Measurements from ENCODE around the gene TOLLIP. TPM values are rescaled to one million over a fixed set of nuclear protein-coding genes. Genes with fewer than 3 reads are reported as not detected.

Gene TOLLIP
- total and polyA plus RNA-seq, 9 of the 15 experiments (the other 6 are each of a cell fraction or from before 2014, with no cell fraction given), result 0.23 to 22.8 (median 7.1) TPM

DNA sequence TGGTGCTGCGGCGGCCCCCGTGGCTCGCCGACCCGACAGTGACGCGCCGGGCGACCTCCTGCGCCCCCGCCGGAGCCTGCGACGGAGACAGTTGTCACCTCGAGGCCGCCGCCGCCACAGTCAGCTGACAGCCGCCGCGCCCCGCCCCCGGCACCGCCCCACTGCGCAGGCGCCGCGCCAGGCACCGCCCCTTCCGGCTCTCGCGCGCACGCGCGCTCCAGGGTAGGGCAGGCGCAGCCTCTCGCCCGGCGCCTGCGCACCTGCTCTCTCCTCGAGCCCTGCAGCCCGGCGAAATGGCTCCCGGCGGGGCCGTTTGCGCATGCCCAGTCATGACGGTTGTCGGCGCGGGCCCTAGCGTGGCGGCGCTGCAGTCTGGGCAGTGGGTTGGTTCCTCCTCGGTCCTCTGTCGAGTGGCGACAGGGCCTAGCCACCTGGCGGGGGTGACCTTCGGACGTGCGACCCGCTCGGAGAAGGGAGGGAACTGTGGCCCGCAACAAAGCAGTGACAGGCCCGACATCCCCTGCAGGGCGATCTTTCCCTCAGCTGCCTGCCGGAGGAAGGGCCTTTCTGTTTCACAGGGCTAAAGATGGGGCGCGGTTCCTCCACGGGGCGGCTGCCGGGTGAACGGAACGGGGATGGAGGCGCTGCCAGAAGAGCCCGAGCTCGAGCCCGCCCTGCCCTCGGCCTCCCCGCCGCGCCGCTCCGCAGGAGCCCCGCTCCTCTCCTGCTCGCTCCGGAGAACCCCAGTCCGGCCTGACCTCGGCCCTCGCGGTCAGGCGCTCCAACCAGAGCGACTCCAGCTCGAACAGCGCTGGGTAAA is at the start of gene TOLLIP (continued):
- TF ChIP-seq SIX5 (IDR thresholded peaks at IDR 0.05; ENCODE audit: borderline replicate concordance in 1 of 2, insufficient read depth in 1 of 2, low read depth in 1 of 2, low read length in 2 of 2) (no peak), ZKSCAN1 (IDR thresholded peaks at IDR 0.05; ENCODE audit: low read depth, low read length) (0 out of 2 replicates have a peak, but pooled peaks have one; percentile 19), CREB1 (IDR thresholded peaks at IDR 0.05) (no peak; the same call in 1 of the 2 replicates), CREB1 (CRISPR knock-in tag; IDR thresholded peaks at IDR 0.05) (peak; percentile 72), YBX1 (IDR thresholded peaks at IDR 0.05) (no peak), ZNF780A (CRISPR knock-in tag; IDR thresholded peaks at IDR 0.05) (no peak), SIRT6 (IDR thresholded peaks at IDR 0.05; ENCODE audit: low read depth, low read length) (no peak), TRIM28 (IDR thresholded peaks at IDR 0.05) (no peak), TCF7L2 (IDR thresholded peaks at IDR 0.05; ENCODE audit: low read depth, low read length) (no peak), GATA2 (CRISPR knock-in tag; IDR thresholded peaks at IDR 0.05) (no peak), HMGN3 (IDR thresholded peaks at IDR 0.05; ENCODE audit: borderline replicate concordance, extremely low read depth, insufficient read length, low read depth, low read length) (no peak), CREBBP (IDR thresholded peaks at IDR 0.05; ENCODE audit: low read depth, low read length) (no peak), ZNF184 (CRISPR knock-in tag; IDR thresholded peaks at IDR 0.05) (no peak), SRSF9 (IDR thresholded peaks at IDR 0.05; ENCODE audit: borderline replicate concordance, low read depth, low read length) (no peak), ESRRA (IDR thresholded peaks at IDR 0.05; ENCODE audit: borderline replicate concordance, low read depth) (peak; percentile 66; the same call in 1 of the 2 replicates), SP1 (CRISPR knock-in tag; IDR thresholded peaks at IDR 0.05) (no peak; the same call in 1 of the 2 replicates), WHSC1 (IDR thresholded peaks at IDR 0.05; ENCODE audit: low read length) (no peak), CSDE1 (IDR thresholded peaks at IDR 0.05) (no peak), RHOXF2B (CRISPR knock-in tag; conservative IDR thresholded peaks at IDR 0.05) (0 out of 2 replicates have a peak, but pooled peaks have one; percentile 31), IRF2 (CRISPR knock-in tag; IDR thresholded peaks at IDR 0.05) (no peak)
- TF ChIP-seq, protein P1, sequence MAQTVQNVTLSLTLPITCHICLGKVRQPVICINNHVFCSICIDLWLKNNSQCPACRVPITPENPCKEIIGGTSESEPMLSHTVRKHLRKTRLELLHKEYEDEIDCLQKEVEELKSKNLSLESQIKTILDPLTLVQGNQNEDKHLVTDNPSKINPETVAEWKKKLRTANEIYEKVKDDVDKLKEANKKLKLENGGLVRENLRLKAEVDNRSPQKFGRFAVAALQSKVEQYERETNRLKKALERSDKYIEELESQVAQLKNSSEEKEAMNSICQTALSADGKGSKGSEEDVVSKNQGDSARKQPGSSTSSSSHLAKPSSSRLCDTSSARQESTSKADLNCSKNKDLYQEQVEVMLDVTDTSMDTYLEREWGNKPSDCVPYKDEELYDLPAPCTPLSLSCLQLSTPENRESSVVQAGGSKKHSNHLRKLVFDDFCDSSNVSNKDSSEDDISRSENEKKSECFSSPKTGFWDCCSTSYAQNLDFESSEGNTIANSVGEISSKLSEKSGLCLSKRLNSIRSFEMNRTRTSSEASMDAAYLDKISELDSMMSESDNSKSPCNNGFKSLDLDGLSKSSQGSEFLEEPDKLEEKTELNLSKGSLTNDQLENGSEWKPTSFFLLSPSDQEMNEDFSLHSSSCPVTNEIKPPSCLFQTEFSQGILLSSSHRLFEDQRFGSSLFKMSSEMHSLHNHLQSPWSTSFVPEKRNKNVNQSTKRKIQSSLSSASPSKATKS (CRISPR knock-in tag; IDR thresholded peaks at IDR 0.05), result no peak
- TF ChIP-seq, protein P2, sequence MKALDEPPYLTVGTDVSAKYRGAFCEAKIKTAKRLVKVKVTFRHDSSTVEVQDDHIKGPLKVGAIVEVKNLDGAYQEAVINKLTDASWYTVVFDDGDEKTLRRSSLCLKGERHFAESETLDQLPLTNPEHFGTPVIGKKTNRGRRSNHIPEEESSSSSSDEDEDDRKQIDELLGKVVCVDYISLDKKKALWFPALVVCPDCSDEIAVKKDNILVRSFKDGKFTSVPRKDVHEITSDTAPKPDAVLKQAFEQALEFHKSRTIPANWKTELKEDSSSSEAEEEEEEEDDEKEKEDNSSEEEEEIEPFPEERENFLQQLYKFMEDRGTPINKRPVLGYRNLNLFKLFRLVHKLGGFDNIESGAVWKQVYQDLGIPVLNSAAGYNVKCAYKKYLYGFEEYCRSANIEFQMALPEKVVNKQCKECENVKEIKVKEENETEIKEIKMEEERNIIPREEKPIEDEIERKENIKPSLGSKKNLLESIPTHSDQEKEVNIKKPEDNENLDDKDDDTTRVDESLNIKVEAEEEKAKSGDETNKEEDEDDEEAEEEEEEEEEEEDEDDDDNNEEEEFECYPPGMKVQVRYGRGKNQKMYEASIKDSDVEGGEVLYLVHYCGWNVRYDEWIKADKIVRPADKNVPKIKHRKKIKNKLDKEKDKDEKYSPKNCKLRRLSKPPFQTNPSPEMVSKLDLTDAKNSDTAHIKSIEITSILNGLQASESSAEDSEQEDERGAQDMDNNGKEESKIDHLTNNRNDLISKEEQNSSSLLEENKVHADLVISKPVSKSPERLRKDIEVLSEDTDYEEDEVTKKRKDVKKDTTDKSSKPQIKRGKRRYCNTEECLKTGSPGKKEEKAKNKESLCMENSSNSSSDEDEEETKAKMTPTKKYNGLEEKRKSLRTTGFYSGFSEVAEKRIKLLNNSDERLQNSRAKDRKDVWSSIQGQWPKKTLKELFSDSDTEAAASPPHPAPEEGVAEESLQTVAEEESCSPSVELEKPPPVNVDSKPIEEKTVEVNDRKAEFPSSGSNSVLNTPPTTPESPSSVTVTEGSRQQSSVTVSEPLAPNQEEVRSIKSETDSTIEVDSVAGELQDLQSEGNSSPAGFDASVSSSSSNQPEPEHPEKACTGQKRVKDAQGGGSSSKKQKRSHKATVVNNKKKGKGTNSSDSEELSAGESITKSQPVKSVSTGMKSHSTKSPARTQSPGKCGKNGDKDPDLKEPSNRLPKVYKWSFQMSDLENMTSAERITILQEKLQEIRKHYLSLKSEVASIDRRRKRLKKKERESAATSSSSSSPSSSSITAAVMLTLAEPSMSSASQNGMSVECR (CRISPR knock-in tag; IDR thresholded peaks at IDR 0.05), result peak; percentile 90
- TF ChIP-seq, protein P3, sequence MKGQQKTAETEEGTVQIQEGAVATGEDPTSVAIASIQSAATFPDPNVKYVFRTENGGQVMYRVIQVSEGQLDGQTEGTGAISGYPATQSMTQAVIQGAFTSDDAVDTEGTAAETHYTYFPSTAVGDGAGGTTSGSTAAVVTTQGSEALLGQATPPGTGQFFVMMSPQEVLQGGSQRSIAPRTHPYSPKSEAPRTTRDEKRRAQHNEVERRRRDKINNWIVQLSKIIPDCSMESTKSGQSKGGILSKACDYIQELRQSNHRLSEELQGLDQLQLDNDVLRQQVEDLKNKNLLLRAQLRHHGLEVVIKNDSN (CRISPR knock-in tag; IDR thresholded peaks at IDR 0.05), result peak; percentile 58

All from K562 (cell line).